Measurements from ENCODE around the gene AGR2.

The AGR2 gene

DNA sequence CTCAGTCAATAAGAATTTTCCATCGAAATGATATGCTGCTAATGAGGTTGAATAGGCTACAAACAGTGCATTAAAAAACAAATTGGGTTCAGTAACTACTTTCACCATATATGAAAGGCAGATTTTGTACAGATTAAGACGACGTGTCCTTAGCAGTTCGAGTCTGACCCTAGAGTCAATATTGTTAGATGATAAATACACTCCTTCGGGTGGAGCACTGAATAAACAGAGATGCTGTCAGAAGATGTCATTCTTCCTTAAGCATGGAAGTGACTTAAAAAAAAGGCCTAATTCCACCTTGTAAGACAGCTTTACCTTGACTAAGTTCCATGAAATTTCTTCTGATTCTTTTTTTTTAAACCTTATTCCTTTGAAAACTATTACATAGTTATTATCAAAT, 5.8 kb upstream of the AGR2 start:
- H3K4me3 ChIP-seq (ENCODE audit: low read depth, low read length), result no peak overlapping the region
- ChIA-PET CTCF (interaction anchor here (3.7 kb wide), 1 partner anchor 10 kb away, joined by 38 read pairs; no protein-coding TSS in a partner anchor), POLR2A (no interaction called here)
- TF ChIP-seq, protein P1, sequence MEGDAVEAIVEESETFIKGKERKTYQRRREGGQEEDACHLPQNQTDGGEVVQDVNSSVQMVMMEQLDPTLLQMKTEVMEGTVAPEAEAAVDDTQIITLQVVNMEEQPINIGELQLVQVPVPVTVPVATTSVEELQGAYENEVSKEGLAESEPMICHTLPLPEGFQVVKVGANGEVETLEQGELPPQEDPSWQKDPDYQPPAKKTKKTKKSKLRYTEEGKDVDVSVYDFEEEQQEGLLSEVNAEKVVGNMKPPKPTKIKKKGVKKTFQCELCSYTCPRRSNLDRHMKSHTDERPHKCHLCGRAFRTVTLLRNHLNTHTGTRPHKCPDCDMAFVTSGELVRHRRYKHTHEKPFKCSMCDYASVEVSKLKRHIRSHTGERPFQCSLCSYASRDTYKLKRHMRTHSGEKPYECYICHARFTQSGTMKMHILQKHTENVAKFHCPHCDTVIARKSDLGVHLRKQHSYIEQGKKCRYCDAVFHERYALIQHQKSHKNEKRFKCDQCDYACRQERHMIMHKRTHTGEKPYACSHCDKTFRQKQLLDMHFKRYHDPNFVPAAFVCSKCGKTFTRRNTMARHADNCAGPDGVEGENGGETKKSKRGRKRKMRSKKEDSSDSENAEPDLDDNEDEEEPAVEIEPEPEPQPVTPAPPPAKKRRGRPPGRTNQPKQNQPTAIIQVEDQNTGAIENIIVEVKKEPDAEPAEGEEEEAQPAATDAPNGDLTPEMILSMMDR (IDR thresholded peaks at IDR 0.05; ENCODE audit: insufficient read depth, low read length, missing control alignments), result no peak
- no peak for DNase-seq (ENCODE audit: low read depth, low spot score)

DNA sequence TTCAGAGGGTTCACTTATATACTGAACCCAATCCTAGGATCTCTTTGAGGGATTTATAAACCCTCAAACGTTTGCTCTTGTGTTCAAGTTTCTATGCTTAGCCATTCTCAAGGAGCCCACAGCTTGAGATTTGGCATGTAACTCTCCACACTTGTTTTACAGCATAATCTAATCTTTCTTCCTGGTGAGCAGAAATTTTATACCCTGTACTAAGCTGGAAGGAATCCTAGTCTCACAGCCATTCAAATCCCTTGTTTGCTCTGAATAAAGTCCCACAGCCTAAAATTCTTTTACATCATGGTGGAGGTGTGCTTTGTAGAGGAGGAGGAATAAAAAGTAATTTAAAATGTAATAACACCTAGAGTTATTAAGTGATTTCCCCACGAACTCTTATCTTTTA, 5.3 kb upstream of the AGR2 start:
- CTCF ChIA-PET, result interaction anchor here (0.7 to 3.7 kb wide), 3 partner anchors 9 to 401 kb away, joined by 3 to 38 read pairs (median 3); no protein-coding TSS in a partner anchor
- no peak overlapping the region for H3K4me3 ChIP-seq (ENCODE audit: low read depth, low read length)
- TF ChIP-seq, protein P1 (IDR thresholded peaks at IDR 0.05; ENCODE audit: insufficient read depth, low read length, missing control alignments), result no peak
- DNase-seq (ENCODE audit: low read depth, low spot score), result no peak
- POLR2A ChIA-PET, result no interaction called here

DNA sequence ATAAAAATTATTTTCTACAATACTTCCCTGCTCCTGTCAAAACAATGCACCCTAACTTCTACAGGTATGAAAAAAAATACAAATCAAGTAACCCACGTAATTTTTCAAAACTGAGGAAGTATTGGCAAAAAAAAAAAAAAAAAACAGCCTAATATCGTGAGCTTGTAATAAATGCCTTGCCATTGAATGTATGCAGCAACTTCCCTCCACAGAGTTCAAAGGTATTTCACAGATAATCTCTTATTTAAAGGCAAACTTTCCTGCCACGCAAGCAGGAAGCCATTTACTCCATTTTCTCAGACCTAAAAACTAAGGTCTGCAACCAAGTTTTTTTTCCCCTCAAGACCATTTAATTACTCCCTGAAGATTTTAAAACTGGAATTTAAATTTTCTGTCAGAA, 642 bp upstream of the AGR2 start:
- TF ChIP-seq, protein P1 (IDR thresholded peaks at IDR 0.05; ENCODE audit: insufficient read depth, low read length, missing control alignments), result no peak
- CTCF ChIA-PET, result interaction anchor here (0.6 kb wide), 1 partner anchor 1315 kb away, joined by 4 read pairs; no protein-coding TSS in a partner anchor
- POLR2A ChIA-PET, result no interaction called here
- no peak for DNase-seq (ENCODE audit: low read depth, low spot score)
- no peak overlapping the region for H3K4me3 ChIP-seq (ENCODE audit: low read depth, low read length)

DNA sequence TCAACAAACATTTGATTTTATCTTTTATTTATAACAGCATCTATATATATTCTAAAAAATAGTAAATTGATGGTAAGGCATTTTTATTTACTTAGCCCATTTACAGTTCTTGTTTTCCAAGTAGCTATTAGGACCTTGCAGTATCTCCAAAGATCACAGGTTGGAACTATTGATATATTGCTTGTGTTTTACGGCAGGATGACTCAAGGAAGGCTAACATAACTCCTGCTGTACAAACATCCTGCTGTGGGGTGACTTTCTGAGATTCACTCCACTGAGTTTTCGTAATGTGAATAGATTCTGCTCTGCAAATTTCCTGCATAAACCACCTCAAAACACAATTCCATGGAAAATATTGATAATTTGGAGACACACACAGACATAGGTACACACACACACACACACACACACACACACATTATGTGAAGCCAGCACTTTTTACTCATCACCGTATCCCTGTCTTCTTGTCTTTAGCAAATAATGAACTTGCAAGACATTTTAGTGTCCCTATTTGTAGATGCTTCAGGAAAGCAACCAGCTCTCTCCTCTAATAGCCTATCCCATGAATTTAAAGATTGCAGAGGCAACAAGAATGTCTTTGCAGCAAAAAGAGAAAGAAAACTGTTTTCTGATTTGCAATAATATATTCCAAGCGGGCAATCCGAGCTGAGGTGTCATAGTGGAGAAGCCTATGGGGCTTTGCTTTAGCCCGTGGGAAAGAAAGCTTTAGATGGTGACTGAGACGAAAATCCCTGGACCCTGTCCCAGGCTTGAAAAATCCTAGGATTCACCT, 722 bp downstream of the AGR2 start:
- CTCF ChIA-PET, result interaction anchor here (0.9 to 3.6 kb wide), 5 partner anchors 9 to 117 kb away, joined by 3 to 18 read pairs (median 3); no protein-coding TSS in a partner anchor

DNA sequence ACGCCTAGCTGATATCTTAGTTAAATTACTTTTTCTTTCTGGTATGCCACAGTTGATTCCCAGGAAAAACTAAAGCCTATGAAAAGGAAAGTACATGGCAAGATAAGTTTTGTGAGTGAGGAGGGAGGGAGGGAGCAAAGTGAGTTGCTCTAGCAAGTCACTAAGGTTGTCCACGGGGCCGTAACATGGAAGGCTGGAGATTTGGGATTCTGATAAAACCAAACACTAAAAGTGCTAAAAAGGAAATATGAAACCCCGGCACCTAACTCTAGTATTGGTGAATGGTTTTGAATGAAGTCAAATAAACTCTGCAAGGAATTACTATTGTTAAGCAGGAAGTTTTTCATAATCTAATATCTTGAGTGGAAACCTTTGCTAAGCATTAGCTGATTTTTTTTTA, 1.7 kb downstream of the AGR2 start:
- no peak overlapping the region for H3K4me3 ChIP-seq (ENCODE audit: low read depth, low read length)
- CTCF ChIA-PET, result interaction anchor here (0.8 to 5.1 kb wide), 7 partner anchors 10 to 114 kb away, joined by 3 to 88 read pairs (median 18); no protein-coding TSS in a partner anchor
- DNase-seq (ENCODE audit: low read depth, low spot score), result no peak
- POLR2A ChIA-PET, result no interaction called here
- TF ChIP-seq, protein P1 (IDR thresholded peaks at IDR 0.05; ENCODE audit: insufficient read depth, low read length, missing control alignments), result no peak

More for the DNA sequence above, 722 bp downstream of the AGR2 start:
- DNase-seq (ENCODE audit: low read depth, low spot score), result no peak
- no peak overlapping the region for H3K4me3 ChIP-seq (ENCODE audit: low read depth, low read length)
- TF ChIP-seq, protein P1 (IDR thresholded peaks at IDR 0.05; ENCODE audit: insufficient read depth, low read length, missing control alignments), result no peak
- POLR2A ChIA-PET, result no interaction called here

DNA sequence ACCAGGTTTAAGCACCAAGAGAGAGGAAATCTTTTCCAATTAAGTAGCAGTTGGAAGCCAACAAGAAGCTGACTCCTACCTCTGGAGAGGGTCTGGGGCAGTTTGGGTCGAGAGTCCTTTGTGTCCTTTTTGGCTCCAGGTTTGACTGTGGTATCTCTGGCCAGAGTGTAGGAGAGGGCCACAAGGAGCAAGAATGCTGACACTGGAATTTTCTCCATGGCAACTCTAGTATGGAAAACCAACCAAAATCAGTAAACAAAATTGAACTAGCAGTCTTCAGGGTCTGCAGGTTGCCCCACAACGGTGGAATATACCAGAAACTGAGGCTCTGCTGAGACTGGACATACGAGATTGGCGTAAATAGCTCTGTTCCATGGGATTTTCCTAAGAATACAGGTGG, 3.2 kb downstream of the AGR2 start:
- no peak for DNase-seq (ENCODE audit: low read depth, low spot score)
- H3K4me3 ChIP-seq (ENCODE audit: low read depth, low read length), result no peak overlapping the region
- TF ChIP-seq, protein P1 (IDR thresholded peaks at IDR 0.05; ENCODE audit: insufficient read depth, low read length, missing control alignments), result no peak
- POLR2A ChIA-PET, result no interaction called here
- CTCF ChIA-PET, result interaction anchor here (0.7 to 5.1 kb wide), 30 partner anchors 8 to 845 kb away, joined by 3 to 88 read pairs (median 4); no protein-coding TSS in a partner anchor

Data from AG04449 (cell line).